Testis (tissue), 2 donors: ENCODE results near the gene SHROOM3.

Source experiments
- CTCF ChIP-seq, 3 experiments: fragments of 450-650 bp in 2 of 3; fragments of 200-600 bp in 1 of 3; sonication (generic) in 1 of 3; IDR thresholded peaks; one replicate each; pipeline ENCODE4 v1.5.1; 2016 to 2019; ENCODE audit warnings: antibody characterized with exemption in 3 of 3, mild to moderate bottlenecking in 2 of 3, moderate library complexity in 1 of 3
- POLR2A ChIP-seq: fragments of 450-650 bp; IDR thresholded peaks from one replicate; pipeline ENCODE4 v1.6.1; 2017; ENCODE audit warnings: antibody characterized with exemption, mild to moderate bottlenecking, moderate library complexity

- TF ChIP-seq CTCF (IDR thresholded peaks at IDR 0.05) (no peak), POLR2A (no peak)
These were observed 175.9 kb downstream of the SHROOM3 start for GRCh38 chr4:76610751-76611547.
